Neural crest cell (in vitro differentiated cells): Measurements from ENCODE around the gene UBE2O. TPM values are rescaled to one million over a fixed set of nuclear protein-coding genes. Genes with fewer than 3 reads are reported as not detected.

Experiments used
- DNase-seq: peaks from one replicate; pipeline ENCODE4 v3.0.0; 2021; ENCODE audit warnings: low read depth, mixed read lengths, low spot score
- H3K27ac Mint-ChIP-seq: one replicate; pipeline ENCODE4 v1.8.0; 2021; ENCODE audit warnings: mild to moderate bottlenecking, mixed read lengths; ENCODE audit not compliant: unreplicated experiment
- H3K27me3 Mint-ChIP-seq: 2 replicates; pipeline ENCODE4 v1.8.0; 2021; ENCODE audit warnings: low read depth, mild to moderate bottlenecking, mixed read lengths
- H3K36me3 Mint-ChIP-seq: 2 replicates; pipeline ENCODE4 v1.8.0; 2021; ENCODE audit warnings: low read depth, mild to moderate bottlenecking, mixed read lengths
- H3K4me1 Mint-ChIP-seq: 2 replicates; pipeline ENCODE4 v1.8.0; 2021; ENCODE audit warnings: mixed read lengths
- H3K4me3 Mint-ChIP-seq: one replicate; pipeline ENCODE4 v1.8.0; 2021; ENCODE audit warnings: mild to moderate bottlenecking, mixed read lengths
- H3K9me3 Mint-ChIP-seq: 2 replicates; pipeline ENCODE4 v1.8.0; 2021; ENCODE audit warnings: mixed read lengths
- CTCF ChIP-seq: fragments of 200-600 bp; sonication (generic); conservative IDR thresholded peaks from 2 replicates; pipeline ENCODE4 v1.5.0; 2021; ENCODE audit warnings: antibody characterized with exemption, mild to moderate bottlenecking
- total RNA-seq: library from RNA; stranded (reverse); gene quantifications from 2 replicates; pipeline ENCODE4 v1.2.1, GENCODE V29; 2021

Gene UBE2O
- total RNA-seq, 1 donor from 2014 or later: 71.4 TPM

- no peak for TF ChIP-seq CTCF
- no peaks in the 10 kb centered on the region for H3K36me3 Mint-ChIP-seq
- peaks cover 52% of the 10 kb centered on the region for H3K27me3 Mint-ChIP-seq
- H3K4me3 Mint-ChIP-seq: no peak overlapping the region
- H3K27ac Mint-ChIP-seq: no peak overlapping the region
- DNase-seq: no peak
- peaks cover 17% of the 10 kb centered on the region for H3K4me1 Mint-ChIP-seq
- H3K9me3 Mint-ChIP-seq: no peaks in the 10 kb centered on the region
Observed at GRCh38 chr17:76499267-76499667, 46.3 kb upstream of the UBE2O start.

GRCh38 chr17:76498876-76499251, 45.9 kb upstream of the UBE2O start:
- peaks cover 17% of the 10 kb centered on the region for H3K4me1 Mint-ChIP-seq
- TF ChIP-seq CTCF: no peak
- H3K9me3 Mint-ChIP-seq: no peaks in the 10 kb centered on the region
- peaks cover 49% of the 10 kb centered on the region for H3K27me3 Mint-ChIP-seq
- no peak overlapping the region for H3K4me3 Mint-ChIP-seq
- DNase-seq: no peak
- H3K27ac Mint-ChIP-seq: no peak overlapping the region
- no peaks in the 10 kb centered on the region for H3K36me3 Mint-ChIP-seq

GRCh38 chr17:76497979-76498875, 45.3 kb upstream of the UBE2O start:
- H3K27ac Mint-ChIP-seq: no peak overlapping the region
- H3K4me1 Mint-ChIP-seq: peaks cover 19% of the 10 kb centered on the region
- peaks cover 49% of the 10 kb centered on the region for H3K27me3 Mint-ChIP-seq
- DNase-seq: peak; percentile 41
- H3K4me3 Mint-ChIP-seq: peak overlapping the region; percentile 70
- H3K36me3 Mint-ChIP-seq: no peaks in the 10 kb centered on the region
- H3K9me3 Mint-ChIP-seq: no peaks in the 10 kb centered on the region
- no peak for TF ChIP-seq CTCF

- H3K4me3 Mint-ChIP-seq: peak overlapping the region; percentile 70
Observed at GRCh38 chr17:76497699-76497978, 44.7 kb upstream of the UBE2O start.

GRCh38 chr17:76496464-76496863, 43.5 kb upstream of the UBE2O start:
- no peaks in the 10 kb centered on the region for H3K36me3 Mint-ChIP-seq
- no peak overlapping the region for H3K4me3 Mint-ChIP-seq
- H3K27ac Mint-ChIP-seq: no peak overlapping the region
- peaks cover 38% of the 10 kb centered on the region for H3K27me3 Mint-ChIP-seq
- H3K9me3 Mint-ChIP-seq: no peaks in the 10 kb centered on the region
- peaks cover 23% of the 10 kb centered on the region for H3K4me1 Mint-ChIP-seq
- no peak for TF ChIP-seq CTCF
- no peak for DNase-seq

More at GRCh38 chr17:76497699-76497978, 44.7 kb upstream of the UBE2O start:
- no peaks in the 10 kb centered on the region for H3K36me3 Mint-ChIP-seq
- H3K27ac Mint-ChIP-seq: no peak overlapping the region
- H3K27me3 Mint-ChIP-seq: peaks cover 45% of the 10 kb centered on the region
- H3K9me3 Mint-ChIP-seq: no peaks in the 10 kb centered on the region
- H3K4me1 Mint-ChIP-seq: peaks cover 25% of the 10 kb centered on the region
- no peak for DNase-seq
- TF ChIP-seq CTCF: no peak
